ENCODE measurements around the gene APBA1.
A peak's percentile ranks its signal among the peaks of the same experiment; 100 is the strongest.

APBA1 gene

GRCh38 chr9:69678843-69679538 is 6.8 kb upstream of the APBA1 start:
- no peaks in the 10 kb centered on the region for H3K36me3 ChIP-seq (ENCODE audit: control insufficient read depth in 1 of 2, insufficient read depth in 2 of 2, low read length in 2 of 2)
- H3K27me3 ChIP-seq (ENCODE audit: control insufficient read depth in 1 of 2, insufficient read depth in 2 of 2, low read length in 2 of 2): peaks cover 0 to 3% of the 10 kb centered on the region in 2 donors
- no peak overlapping the region for H3K27ac ChIP-seq (ENCODE audit: low read depth, low read length)
- no peaks in the 10 kb centered on the region for H3K9me3 ChIP-seq (ENCODE audit: control insufficient read depth in 1 of 2, low read length in 2 of 2)
- no peaks in the 10 kb centered on the region for H3K4me1 ChIP-seq (ENCODE audit: control insufficient read depth in 1 of 2, insufficient read depth in 2 of 2, low read length in 2 of 2)
- no peak overlapping the region for H3K4me3 ChIP-seq (ENCODE audit: low read depth in 1 of 2, low read length in 2 of 2)
- H3K9ac ChIP-seq (ENCODE audit: low read depth in 1 of 2, low read length in 2 of 2): no peak overlapping the region

- H3K27me3 ChIP-seq (ENCODE audit: control insufficient read depth in 1 of 2, insufficient read depth in 2 of 2, low read length in 2 of 2): peaks cover 0 to 3% of the 10 kb centered on the region in 2 donors
- no peak overlapping the region for H3K4me3 ChIP-seq (ENCODE audit: low read depth in 1 of 2, low read length in 2 of 2)
- H3K27ac ChIP-seq (ENCODE audit: low read depth, low read length): no peak overlapping the region
- no peak overlapping the region for H3K9ac ChIP-seq (ENCODE audit: low read depth in 1 of 2, low read length in 2 of 2)
- no peaks in the 10 kb centered on the region for H3K36me3 ChIP-seq (ENCODE audit: control insufficient read depth in 1 of 2, insufficient read depth in 2 of 2, low read length in 2 of 2)
- H3K9me3 ChIP-seq (ENCODE audit: control insufficient read depth in 1 of 2, low read length in 2 of 2): no peaks in the 10 kb centered on the region
- peaks cover 0 to 5% of the 10 kb centered on the region in 2 donors for H3K4me1 ChIP-seq (ENCODE audit: control insufficient read depth in 1 of 2, insufficient read depth in 2 of 2, low read length in 2 of 2)
Measured at GRCh38 chr9:69677931-69678330, 5.8 kb upstream of the APBA1 start.

GRCh38 chr9:69675563-69675962 is 3.4 kb upstream of the APBA1 start:
- H3K27ac ChIP-seq (ENCODE audit: low read depth, low read length): no peak overlapping the region
- no peaks in the 10 kb centered on the region for H3K36me3 ChIP-seq (ENCODE audit: control insufficient read depth in 1 of 2, insufficient read depth in 2 of 2, low read length in 2 of 2)

GRCh38 chr9:69674716-69675438 is 2.7 kb upstream of the APBA1 start:
- Histone ChIP-seq H3K36me3 (ENCODE audit: control insufficient read depth in 1 of 2, insufficient read depth in 2 of 2, low read length in 2 of 2) (no peaks in the 10 kb centered on the region), H3K4me1 (ENCODE audit: control insufficient read depth in 1 of 2, insufficient read depth in 2 of 2, low read length in 2 of 2) (peaks cover 5 to 8% of the 10 kb centered on the region in 2 donors), H3K9ac (ENCODE audit: low read depth in 1 of 2, low read length in 2 of 2) (no peak overlapping the region), H3K9me3 (ENCODE audit: control insufficient read depth in 1 of 2, low read length in 2 of 2) (no peaks in the 10 kb centered on the region), H3K4me3 (ENCODE audit: low read depth in 1 of 2, low read length in 2 of 2) (no peak overlapping the region), H3K27ac (ENCODE audit: low read depth, low read length) (no peak overlapping the region), H3K27me3 (ENCODE audit: control insufficient read depth in 1 of 2, insufficient read depth in 2 of 2, low read length in 2 of 2) (peaks cover 8 to 14% of the 10 kb centered on the region in 2 donors)

More at GRCh38 chr9:69675563-69675962, 3.4 kb upstream of the APBA1 start:
- H3K9ac ChIP-seq (ENCODE audit: low read depth in 1 of 2, low read length in 2 of 2): no peak overlapping the region
- no peak overlapping the region for H3K4me3 ChIP-seq (ENCODE audit: low read depth in 1 of 2, low read length in 2 of 2)
- H3K9me3 ChIP-seq (ENCODE audit: control insufficient read depth in 1 of 2, low read length in 2 of 2): no peaks in the 10 kb centered on the region
- H3K4me1 ChIP-seq (ENCODE audit: control insufficient read depth in 1 of 2, insufficient read depth in 2 of 2, low read length in 2 of 2): peaks cover 5 to 8% of the 10 kb centered on the region in 2 donors
- H3K27me3 ChIP-seq (ENCODE audit: control insufficient read depth in 1 of 2, insufficient read depth in 2 of 2, low read length in 2 of 2): peaks cover 8 to 12% of the 10 kb centered on the region in 2 donors

GRCh38 chr9:69674112-69674685 is 2.0 kb upstream of the APBA1 start:
- Histone ChIP-seq H3K9ac (ENCODE audit: low read depth in 1 of 2, low read length in 2 of 2) (no peak overlapping the region), H3K36me3 (ENCODE audit: control insufficient read depth in 1 of 2, insufficient read depth in 2 of 2, low read length in 2 of 2) (no peaks in the 10 kb centered on the region), H3K9me3 (ENCODE audit: control insufficient read depth in 1 of 2, low read length in 2 of 2) (no peaks in the 10 kb centered on the region), H3K4me3 (ENCODE audit: low read depth in 1 of 2, low read length in 2 of 2) (no peak overlapping the region), H3K4me1 (ENCODE audit: control insufficient read depth in 1 of 2, insufficient read depth in 2 of 2, low read length in 2 of 2) (peaks cover 5 to 8% of the 10 kb centered on the region in 2 donors), H3K27ac (ENCODE audit: low read depth, low read length) (no peak overlapping the region), H3K27me3 (ENCODE audit: control insufficient read depth in 1 of 2, insufficient read depth in 2 of 2, low read length in 2 of 2) (peaks cover 8 to 14% of the 10 kb centered on the region in 2 donors)

- Histone ChIP-seq H3K36me3 (ENCODE audit: control insufficient read depth in 1 of 2, insufficient read depth in 2 of 2, low read length in 2 of 2) (no peaks in the 10 kb centered on the region), H3K9ac (ENCODE audit: low read depth in 1 of 2, low read length in 2 of 2) (peak overlapping the region; percentile 54 to 61), H3K27ac (ENCODE audit: low read depth, low read length) (no peak overlapping the region), H3K27me3 (ENCODE audit: control insufficient read depth in 1 of 2, insufficient read depth in 2 of 2, low read length in 2 of 2) (peaks cover 8 to 14% of the 10 kb centered on the region in 2 donors), H3K4me3 (ENCODE audit: low read depth in 1 of 2, low read length in 2 of 2) (peak overlapping the region; percentile 78 to 81), H3K4me1 (ENCODE audit: control insufficient read depth in 1 of 2, insufficient read depth in 2 of 2, low read length in 2 of 2) (peaks cover 5 to 8% of the 10 kb centered on the region in 2 donors), H3K9me3 (ENCODE audit: control insufficient read depth in 1 of 2, low read length in 2 of 2) (no peaks in the 10 kb centered on the region)
Measured at GRCh38 chr9:69673311-69673640, 1.1 kb upstream of the APBA1 start.

- no peaks in the 10 kb centered on the region for H3K36me3 ChIP-seq (ENCODE audit: control insufficient read depth in 1 of 2, insufficient read depth in 2 of 2, low read length in 2 of 2)
- H3K27ac ChIP-seq (ENCODE audit: low read depth, low read length): peak overlapping the region; percentile 20
- H3K4me3 ChIP-seq (ENCODE audit: low read depth in 1 of 2, low read length in 2 of 2): peak overlapping the region; percentile 78 to 81
- peaks cover 8 to 14% of the 10 kb centered on the region in 2 donors for H3K27me3 ChIP-seq (ENCODE audit: control insufficient read depth in 1 of 2, insufficient read depth in 2 of 2, low read length in 2 of 2)
- H3K4me1 ChIP-seq (ENCODE audit: control insufficient read depth in 1 of 2, insufficient read depth in 2 of 2, low read length in 2 of 2): peaks cover 5 to 8% of the 10 kb centered on the region in 2 donors
- H3K9ac ChIP-seq (ENCODE audit: low read depth in 1 of 2, low read length in 2 of 2): peak overlapping the region; percentile 54 to 61
- H3K9me3 ChIP-seq (ENCODE audit: control insufficient read depth in 1 of 2, low read length in 2 of 2): no peaks in the 10 kb centered on the region
Measured at GRCh38 chr9:69672596-69673310, 582 bp upstream of the APBA1 start.

- Histone ChIP-seq H3K27me3 (ENCODE audit: control insufficient read depth in 1 of 2, insufficient read depth in 2 of 2, low read length in 2 of 2) (peaks cover 8 to 14% of the 10 kb centered on the region in 2 donors), H3K4me3 (ENCODE audit: low read depth in 1 of 2, low read length in 2 of 2) (peak overlapping the region; percentile 60 to 69), H3K9ac (ENCODE audit: low read depth in 1 of 2, low read length in 2 of 2) (peak overlapping the region; percentile 25 to 30), H3K27ac (ENCODE audit: low read depth, low read length) (no peak overlapping the region), H3K4me1 (ENCODE audit: control insufficient read depth in 1 of 2, insufficient read depth in 2 of 2, low read length in 2 of 2) (peaks cover 5 to 8% of the 10 kb centered on the region in 2 donors), H3K36me3 (ENCODE audit: control insufficient read depth in 1 of 2, insufficient read depth in 2 of 2, low read length in 2 of 2) (no peaks in the 10 kb centered on the region), H3K9me3 (ENCODE audit: control insufficient read depth in 1 of 2, low read length in 2 of 2) (no peaks in the 10 kb centered on the region)
Measured at GRCh38 chr9:69671311-69671878, 776 bp downstream of the APBA1 start.

GRCh38 chr9:69667306-69667705 is 4.9 kb downstream of the APBA1 start:
- Histone ChIP-seq H3K36me3 (ENCODE audit: control insufficient read depth in 1 of 2, insufficient read depth in 2 of 2, low read length in 2 of 2) (no peaks in the 10 kb centered on the region), H3K9ac (ENCODE audit: low read depth in 1 of 2, low read length in 2 of 2) (no peak overlapping the region), H3K4me1 (ENCODE audit: control insufficient read depth in 1 of 2, insufficient read depth in 2 of 2, low read length in 2 of 2) (peaks cover 0 to 5% of the 10 kb centered on the region in 2 donors), H3K9me3 (ENCODE audit: control insufficient read depth in 1 of 2, low read length in 2 of 2) (no peaks in the 10 kb centered on the region), H3K4me3 (ENCODE audit: low read depth in 1 of 2, low read length in 2 of 2) (no peak overlapping the region), H3K27me3 (ENCODE audit: control insufficient read depth in 1 of 2, insufficient read depth in 2 of 2, low read length in 2 of 2) (peaks cover 8 to 11% of the 10 kb centered on the region in 2 donors), H3K27ac (ENCODE audit: low read depth, low read length) (no peak overlapping the region)
